SK-N-SH (cell line): ENCODE measurements around the gene HIGD2B. TPM values are rescaled to one million over a fixed set of nuclear protein-coding genes. Genes with fewer than 3 reads are reported as not detected.

Experiments
- CTCF ChIA-PET: fragments of 300-600, 350-600 bp; formaldehyde crosslinking; extraction: SDS; loops from one replicate; lab custom pipeline; 2021; lab: Yijun Ruan, JAX
- POLR2A ChIA-PET: fragments of 350-600 bp; sonication (Branson Sonifier 250); formaldehyde crosslinking; extraction: SDS; loops from one replicate; lab custom pipeline; 2020; ENCODE audit warnings: antibody characterized with exemption, inconsistent platforms; lab: Yijun Ruan, JAX
- DNase-seq: peaks from one replicate; pipeline ENCODE4 v3.0.0; 2012
- H2AFZ ChIP-seq: fragments of 200-600 bp; sonication (generic); 2 replicates; pipeline ENCODE4 v1.8.1; 2016; ENCODE audit warnings: antibody characterized with exemption, mild to moderate bottlenecking, low read depth
- H3F3A ChIP-seq: fragments of 200-600 bp; sonication (generic); replicated peaks from 2 replicates; pipeline ENCODE3; 2016; ENCODE audit warnings: antibody characterized with exemption, mild to moderate bottlenecking; ENCODE audit not compliant: insufficient read depth
- H3K27ac ChIP-seq, 2 experiments: fragments of 200-500 bp in 1 of 2; fragments of 200-600 bp in 1 of 2; sonication (Bioruptor generic) in 1 of 2; sonication (generic), shearing (Covaris generic) in 1 of 2; 2 replicates each; pipeline versions ENCODE4 v1.5.1 to v1.6.1; 2014 to 2016; ENCODE audit warnings: low read depth in 2 of 2, inconsistent platforms in 1 of 2, low read length in 1 of 2, mild to moderate bottlenecking in 1 of 2, mixed read lengths in 1 of 2
- H3K27me3 ChIP-seq: fragments of 200-600 bp; sonication (generic), shearing (Covaris generic); 2 replicates; pipeline ENCODE4 v1.6.1; 2016; ENCODE audit warnings: mixed run types; ENCODE audit not compliant: insufficient read depth
- H3K36me3 ChIP-seq, 2 experiments: fragments of 200-500 bp in 1 of 2; fragments of 200-600 bp in 1 of 2; sonication (Bioruptor generic) in 1 of 2; sonication (generic) in 1 of 2; replicated peaks in 1 of 2; 2 replicates each; pipeline versions ENCODE3 to v1.5.1; 2014 to 2016; ENCODE audit warnings: low read length in 1 of 2, mild to moderate bottlenecking in 1 of 2; ENCODE audit not compliant: insufficient read depth in 2 of 2, control insufficient read depth in 1 of 2
- H3K4me1 ChIP-seq, 2 experiments: fragments of 200-500 bp in 1 of 2; fragments of 200-600 bp in 1 of 2; sonication (Bioruptor generic) in 1 of 2; sonication (generic), shearing (Covaris generic) in 1 of 2; 2 replicates each; pipeline versions ENCODE4 v1.5.1 to v1.6.1; 2014 to 2016; ENCODE audit warnings: low read depth in 1 of 2, low read length in 1 of 2, mixed run types in 1 of 2; ENCODE audit not compliant: insufficient read depth in 2 of 2, control insufficient read depth in 1 of 2
- H3K4me2 ChIP-seq: fragments of 200-600 bp; sonication (generic), shearing (Covaris generic); 2 replicates; pipeline ENCODE4 v1.6.1; 2017; ENCODE audit warnings: mixed run types
- H3K4me3 ChIP-seq, 2 experiments: fragments of 200-500 bp in 1 of 2; fragments of 200-600 bp in 1 of 2; sonication (Bioruptor generic) in 1 of 2; sonication (generic), shearing (Covaris generic) in 1 of 2; 2 replicates each; pipeline versions ENCODE4 v1.5.1 to v1.8.1; 2014 to 2016; ENCODE audit warnings: low read depth in 2 of 2, inconsistent platforms in 1 of 2, low read length in 1 of 2, mild to moderate bottlenecking in 1 of 2, mixed read lengths in 1 of 2, moderate library complexity in 1 of 2
- H3K79me2 ChIP-seq: fragments of 200-600 bp; sonication (generic); 2 replicates; pipeline ENCODE4 v1.8.1; 2017; ENCODE audit warnings: mild to moderate bottlenecking; ENCODE audit not compliant: insufficient read depth
- H3K9ac ChIP-seq: fragments of 200-600 bp; sonication (generic); 2 replicates; pipeline ENCODE4 v1.6.1; 2017; ENCODE audit warnings: mixed run types
- H3K9me2 ChIP-seq: fragments of 200-600 bp; sonication (generic); 2 replicates; pipeline ENCODE4 v1.6.1; 2017; ENCODE audit warnings: mixed run types
- H3K9me3 ChIP-seq: fragments of 200-600 bp; sonication (generic); 2 replicates; pipeline ENCODE4 v1.6.1; 2017; ENCODE audit warnings: mixed run types, mild to moderate bottlenecking, moderate library complexity
- H4K20me1 ChIP-seq: fragments of 200-600 bp; sonication (generic); 2 replicates; pipeline ENCODE4 v1.6.1; 2017; ENCODE audit warnings: mild to moderate bottlenecking, mixed run types; ENCODE audit not compliant: insufficient read depth
- CHD2 ChIP-seq: fragments of 150-350 bp; IDR thresholded peaks from 2 replicates; pipeline ENCODE4 v1.6.1; 2018; ENCODE audit warnings: low read length; ENCODE audit not compliant: partially characterized antibody
- CTCF ChIP-seq: fragments of 200-600 bp; sonication (generic); IDR thresholded peaks from 2 replicates; pipeline ENCODE4 v1.6.1; 2017; ENCODE audit warnings: antibody characterized with exemption, mild to moderate bottlenecking, moderate library complexity
- FOSL2 ChIP-seq: IDR thresholded peaks from 2 replicates; pipeline ENCODE4 v1.4.0; 2012; ENCODE audit warnings: low read depth, mild to moderate bottlenecking, moderate library complexity, borderline replicate concordance
- FOXM1 ChIP-seq: IDR thresholded peaks from 2 replicates; pipeline ENCODE4 v1.4.0; 2012; ENCODE audit warnings: low read depth, mild to moderate bottlenecking
- GABPA ChIP-seq: IDR thresholded peaks from 2 replicates; pipeline ENCODE4 v1.4.0; 2012; ENCODE audit warnings: low read depth, mild to moderate bottlenecking
- GATA2 ChIP-seq: sonication (generic); formaldehyde crosslinking; IDR thresholded peaks from 2 replicates; pipeline ENCODE4 v1.5.0; 2020; ENCODE audit warnings: mild to moderate bottlenecking, missing genetic modification reagents
- MAX ChIP-seq: IDR thresholded peaks from 2 replicates; pipeline ENCODE4 v1.4.0; 2012; ENCODE audit warnings: low read depth
- MXI1 ChIP-seq: IDR thresholded peaks from 2 replicates; pipeline ENCODE4 v1.6.1; 2012; ENCODE audit warnings: mild to moderate bottlenecking, low read depth, low read length, improper control_type of control experiment
- NFIC ChIP-seq: IDR thresholded peaks from 2 replicates; pipeline ENCODE4 v1.4.0; 2012; ENCODE audit warnings: borderline replicate concordance
- NRF1 ChIP-seq: IDR thresholded peaks from 2 replicates; pipeline ENCODE4 v1.6.1; 2012; ENCODE audit warnings: low read depth, mild to moderate bottlenecking, low read length
- RAD21 ChIP-seq: IDR thresholded peaks from 2 replicates; pipeline ENCODE4 v1.6.1; 2012; ENCODE audit warnings: mild to moderate bottlenecking, low read length
- RXRA ChIP-seq: IDR thresholded peaks from 2 replicates; pipeline ENCODE4 v1.4.0; 2012; ENCODE audit warnings: low read depth, mild to moderate bottlenecking, borderline replicate concordance
- SIN3A ChIP-seq: IDR thresholded peaks from 2 replicates; pipeline ENCODE4 v1.6.1; 2012; ENCODE audit warnings: low read depth, mild to moderate bottlenecking, low read length, moderate library complexity, borderline replicate concordance
- TCF12 ChIP-seq: IDR thresholded peaks from 2 replicates; pipeline ENCODE4 v1.4.0; 2012
- TEAD4 ChIP-seq: IDR thresholded peaks from 2 replicates; pipeline ENCODE4 v1.4.0; 2012; ENCODE audit warnings: mild to moderate bottlenecking, borderline replicate concordance; ENCODE audit not compliant: insufficient read depth
- USF2 ChIP-seq: fragments of 150-350 bp; IDR thresholded peaks from 2 replicates; pipeline ENCODE4 v1.6.1; 2017; ENCODE audit warnings: antibody characterized with exemption, low read length, low read depth, borderline replicate concordance
- WGBS: methylation state at CpG from one replicate; pipeline ENCODE4 v1.1.6; 2017; ENCODE audit warnings: low lambda C conversion rate; 5-methylcytosine and 5-hydroxymethylcytosine counted together
- polyA plus RNA-seq, 3 experiments: library from polyadenylated mRNA; depleted of rRNA; stranded (reverse); fragments of >200 nt; gene quantifications; 2 replicates each; pipeline ENCODE4 v1.2.3, GENCODE V29; 2012
- TF ChIP-seq, protein P1 (sequence below): IDR thresholded peaks from 2 replicates; pipeline ENCODE4 v1.4.0; 2012; ENCODE audit warnings: low read depth, borderline replicate concordance
- TF ChIP-seq, protein P2 (sequence below): IDR thresholded peaks from 2 replicates; pipeline ENCODE4 v1.4.0; 2012; ENCODE audit warnings: low read depth, borderline replicate concordance

The HIGD2B gene
- polyA plus RNA-seq, 1 of the 3 experiments (the other 2 are of a cell fraction) = not detected

DNA sequence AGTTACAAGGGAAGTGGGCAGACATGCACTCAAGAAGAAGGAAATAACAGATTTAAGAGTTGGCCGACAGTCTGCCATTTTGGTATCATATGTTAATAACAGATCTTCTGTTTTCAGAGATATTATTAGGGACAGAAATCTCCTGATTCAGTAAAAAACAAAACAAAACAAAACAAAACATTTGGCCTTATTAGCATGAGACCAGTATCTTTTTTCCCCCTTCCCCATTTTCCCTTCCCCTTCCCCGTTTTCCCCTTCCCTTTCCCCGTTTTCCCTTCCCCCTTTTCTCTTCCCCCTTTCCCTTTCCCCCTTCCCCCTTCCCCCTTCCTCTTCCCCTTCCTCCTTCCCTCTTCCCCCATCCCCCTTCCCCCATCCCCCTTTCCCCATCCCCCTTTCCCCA, 39.5 kb upstream of the HIGD2B start:
- Histone ChIP-seq H3K9ac (no peak overlapping the region), H3K79me2 (no peaks in the 10 kb centered on the region; the same call in 1 of the 2 replicates), H3K27me3 (no peaks in the 10 kb centered on the region), H2AFZ (no peak overlapping the region), H3K4me2 (no peak overlapping the region), H3K27ac (no peak overlapping the region), H3K4me1 (no peaks in the 10 kb centered on the region), H3K9me3 (no peaks in the 10 kb centered on the region), H3K9me2 (no peaks in the 10 kb centered on the region), H3F3A (no peaks in the 10 kb centered on the region), H4K20me1 (no peaks in the 10 kb centered on the region), H3K36me3 (peaks cover 3 to 22% of the 10 kb centered on the region in 2 experiments), H3K4me3 (no peak overlapping the region)
- POLR2A ChIA-PET = no interaction called here
- WGBS = 82% methylated on average over 3 of the region's 3 CpGs
- TF ChIP-seq FOSL2 = no peak
- TF ChIP-seq FOXM1 = no peak
- TF ChIP-seq, protein P1, sequence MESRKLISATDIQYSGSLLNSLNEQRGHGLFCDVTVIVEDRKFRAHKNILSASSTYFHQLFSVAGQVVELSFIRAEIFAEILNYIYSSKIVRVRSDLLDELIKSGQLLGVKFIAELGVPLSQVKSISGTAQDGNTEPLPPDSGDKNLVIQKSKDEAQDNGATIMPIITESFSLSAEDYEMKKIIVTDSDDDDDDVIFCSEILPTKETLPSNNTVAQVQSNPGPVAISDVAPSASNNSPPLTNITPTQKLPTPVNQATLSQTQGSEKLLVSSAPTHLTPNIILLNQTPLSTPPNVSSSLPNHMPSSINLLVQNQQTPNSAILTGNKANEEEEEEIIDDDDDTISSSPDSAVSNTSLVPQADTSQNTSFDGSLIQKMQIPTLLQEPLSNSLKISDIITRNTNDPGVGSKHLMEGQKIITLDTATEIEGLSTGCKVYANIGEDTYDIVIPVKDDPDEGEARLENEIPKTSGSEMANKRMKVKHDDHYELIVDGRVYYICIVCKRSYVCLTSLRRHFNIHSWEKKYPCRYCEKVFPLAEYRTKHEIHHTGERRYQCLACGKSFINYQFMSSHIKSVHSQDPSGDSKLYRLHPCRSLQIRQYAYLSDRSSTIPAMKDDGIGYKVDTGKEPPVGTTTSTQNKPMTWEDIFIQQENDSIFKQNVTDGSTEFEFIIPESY = no peak
- no peak for TF ChIP-seq RAD21
- TF ChIP-seq NFIC = no peak
- TF ChIP-seq CTCF = no peak
- TF ChIP-seq MAX = no peak
- TF ChIP-seq USF2 = no peak
- no peak for TF ChIP-seq RXRA
- no peak for TF ChIP-seq GABPA
- no peak for TF ChIP-seq SIN3A
- no peak for TF ChIP-seq TCF12
- no peak for TF ChIP-seq NRF1
- TF ChIP-seq CHD2 = no peak
- TF ChIP-seq MXI1 = no peak
- no peak for TF ChIP-seq GATA2 (CRISPR knock-in tag)
- TF ChIP-seq, protein P2, sequence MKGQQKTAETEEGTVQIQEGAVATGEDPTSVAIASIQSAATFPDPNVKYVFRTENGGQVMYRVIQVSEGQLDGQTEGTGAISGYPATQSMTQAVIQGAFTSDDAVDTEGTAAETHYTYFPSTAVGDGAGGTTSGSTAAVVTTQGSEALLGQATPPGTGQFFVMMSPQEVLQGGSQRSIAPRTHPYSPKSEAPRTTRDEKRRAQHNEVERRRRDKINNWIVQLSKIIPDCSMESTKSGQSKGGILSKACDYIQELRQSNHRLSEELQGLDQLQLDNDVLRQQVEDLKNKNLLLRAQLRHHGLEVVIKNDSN = no peak
- TF ChIP-seq TEAD4 = no peak
- CTCF ChIA-PET = interaction anchor here (0.6 to 1.4 kb wide), 2 partner anchors 50 to 515 kb away, joined by 3 read pairs; no protein-coding TSS in a partner anchor
- no peak for DNase-seq
